GM19193 (cell line): ENCODE data around the gene MOCS1.

Experiments used
- POLR2A ChIP-seq: IDR thresholded peaks from 4 replicates; pipeline ENCODE4 v1.6.1; 2011; ENCODE audit not compliant: insufficient read depth, insufficient read length; ENCODE audit errors: extremely low read depth

MOCS1 gene

GRCh38 chr6:39884696-39885095 is 49.6 kb downstream of the MOCS1 start:
- TF ChIP-seq POLR2A = no peak

DNA sequence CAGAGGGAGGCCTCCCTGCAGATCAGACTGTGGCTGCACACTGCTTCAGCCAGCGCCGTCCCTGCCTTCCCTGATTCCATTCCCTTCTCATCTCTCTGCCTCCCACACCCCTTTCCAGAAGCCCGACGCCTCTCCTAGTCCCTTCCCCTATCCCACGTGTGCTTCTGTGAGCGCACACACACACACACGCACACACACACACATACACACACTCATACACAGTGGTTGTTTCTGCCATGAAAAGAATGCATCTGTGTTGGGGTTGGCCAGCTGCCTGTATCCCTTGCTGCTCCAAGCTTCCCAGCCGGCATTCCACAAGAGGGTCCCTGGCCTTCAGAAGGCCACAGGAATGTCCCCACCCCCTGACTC is 51.7 kb downstream of the MOCS1 start:
- TF ChIP-seq POLR2A = no peak

- TF ChIP-seq POLR2A = no peak
Measured at GRCh38 chr6:39881851-39882530, 52.3 kb downstream of the MOCS1 start.

DNA sequence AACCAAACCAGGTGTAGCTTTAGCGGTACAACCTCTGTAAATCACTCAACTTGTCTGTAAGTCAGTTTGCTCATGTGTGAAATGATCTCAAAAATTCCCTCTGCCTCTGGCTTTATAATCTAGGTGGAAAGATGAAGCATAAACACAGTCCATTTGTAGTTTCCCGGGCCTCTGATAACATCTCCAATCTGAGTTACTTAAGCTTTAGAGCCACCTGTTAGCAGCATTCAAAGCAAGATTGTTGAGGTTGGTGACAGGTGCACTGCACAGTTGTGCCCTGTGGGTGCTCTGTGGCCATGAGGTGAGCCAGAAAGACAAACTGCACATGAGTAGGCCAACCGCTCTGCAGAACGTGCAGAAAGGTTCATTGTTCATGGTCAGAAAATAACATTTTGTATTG is 53.7 kb downstream of the MOCS1 start:
- no peak for TF ChIP-seq POLR2A

DNA sequence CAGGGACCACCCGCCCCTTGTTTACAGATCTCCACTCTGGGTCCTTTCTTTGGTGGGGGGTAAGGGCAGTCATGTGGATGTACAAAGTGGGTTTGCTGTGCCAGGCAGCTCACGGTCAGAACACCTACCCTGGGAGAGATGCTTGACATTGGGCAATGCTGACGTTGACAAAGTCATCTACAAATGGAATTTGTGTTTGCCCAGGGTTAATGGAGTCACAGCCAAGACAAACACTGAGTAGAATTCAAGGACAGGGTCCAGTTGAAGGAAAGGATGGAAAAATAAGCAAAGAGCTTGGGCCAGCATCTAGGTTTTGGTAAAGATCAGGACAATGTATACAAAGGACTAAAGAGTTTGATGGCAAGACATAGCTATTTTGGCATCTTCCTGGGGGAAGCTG is 54.7 kb downstream of the MOCS1 start:
- no peak for TF ChIP-seq POLR2A

DNA sequence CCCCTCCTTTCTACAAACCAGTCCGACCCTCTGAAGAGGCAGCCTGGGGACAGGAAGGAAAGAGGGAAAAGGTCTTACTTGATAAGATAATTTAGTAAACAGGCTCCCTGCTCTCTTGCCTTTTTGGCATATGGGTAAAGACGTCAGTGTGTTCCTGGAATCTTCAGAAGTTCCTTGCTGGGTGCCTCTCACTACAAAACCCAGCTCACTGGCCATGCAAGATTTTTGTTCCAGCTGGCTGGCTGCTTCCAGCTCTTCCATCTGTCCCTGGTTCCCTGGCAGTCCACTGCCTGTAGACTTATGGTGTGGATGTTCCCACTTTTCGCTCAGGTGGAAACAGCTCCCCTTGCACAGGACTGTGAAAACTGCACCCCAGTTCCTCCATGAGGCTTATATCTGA is 57.4 kb downstream of the MOCS1 start:
- no peak for TF ChIP-seq POLR2A

GRCh38 chr6:39876111-39876510 is 58.2 kb downstream of the MOCS1 start:
- TF ChIP-seq POLR2A = no peak

GRCh38 chr6:39873439-39873838 is 60.8 kb downstream of the MOCS1 start:
- no peak for TF ChIP-seq POLR2A

- no peak for TF ChIP-seq POLR2A
Measured at GRCh38 chr6:39870950-39871349, 63.3 kb downstream of the MOCS1 start.

GRCh38 chr6:39867592-39867991 is 66.7 kb downstream of the MOCS1 start:
- TF ChIP-seq POLR2A = no peak

DNA sequence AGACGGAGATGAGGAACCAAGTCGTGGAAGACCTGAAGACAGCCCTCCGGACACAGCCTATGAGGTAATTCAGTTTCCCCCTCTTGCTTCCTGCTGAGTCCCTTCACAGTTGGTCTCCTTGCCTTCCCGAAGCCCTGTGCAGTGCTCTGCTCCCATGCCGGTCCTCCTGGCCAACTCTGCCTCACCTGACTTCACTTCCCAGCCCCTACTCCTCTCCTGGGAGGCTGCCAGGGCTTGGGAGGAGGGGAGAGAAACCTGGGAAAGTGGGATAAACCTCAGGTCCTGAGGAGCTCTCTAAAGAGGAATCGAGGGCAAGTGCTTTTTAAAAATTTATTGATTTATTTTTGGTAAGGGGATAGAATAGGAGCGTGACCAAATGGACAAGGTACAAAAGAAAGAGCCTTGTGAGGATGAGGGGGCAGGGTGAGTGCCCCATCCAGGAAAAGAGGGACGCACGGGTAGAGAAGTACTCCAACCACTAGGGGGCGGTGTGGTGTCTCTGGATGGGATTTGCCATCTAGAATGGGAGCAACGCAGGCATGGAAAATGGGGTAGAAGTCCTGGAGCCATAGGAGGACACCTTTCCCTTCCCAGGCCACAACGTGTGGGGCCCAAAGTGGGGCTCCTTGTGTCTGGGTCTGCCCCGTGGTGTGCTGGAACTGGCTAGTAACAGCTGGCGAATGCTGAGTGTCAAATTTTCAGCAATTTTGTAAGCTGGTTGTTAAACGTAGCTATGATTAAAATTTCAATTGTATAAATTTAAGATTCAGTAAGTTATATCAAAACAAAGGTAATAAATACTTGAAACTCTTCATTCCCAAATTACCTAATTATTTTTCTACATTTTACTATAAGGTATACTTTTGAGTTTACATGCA is 69.0 kb downstream of the MOCS1 start:
- TF ChIP-seq POLR2A = no peak

- no peak for TF ChIP-seq POLR2A
Measured at GRCh38 chr6:39861663-39862062, 72.6 kb downstream of the MOCS1 start.

DNA sequence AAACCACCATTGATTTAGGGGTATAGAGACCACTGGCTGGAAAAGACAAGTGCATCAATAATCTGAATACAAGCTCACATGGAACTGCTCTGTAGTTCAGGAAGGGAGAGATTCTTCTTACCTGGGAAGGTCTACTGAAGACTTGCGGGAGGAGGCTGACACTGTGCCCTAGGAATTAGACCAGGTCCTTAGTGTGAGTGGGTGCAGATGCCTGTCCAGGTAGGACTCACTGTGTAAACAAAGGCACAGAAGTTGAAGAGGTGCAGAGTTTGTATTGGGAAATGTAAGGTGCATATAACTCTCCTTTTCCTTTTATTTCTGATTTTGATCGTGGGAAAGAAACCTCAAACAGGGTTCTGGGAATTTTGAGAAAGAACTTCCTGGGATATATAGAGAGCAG is 75.2 kb downstream of the MOCS1 start:
- TF ChIP-seq POLR2A = no peak

DNA sequence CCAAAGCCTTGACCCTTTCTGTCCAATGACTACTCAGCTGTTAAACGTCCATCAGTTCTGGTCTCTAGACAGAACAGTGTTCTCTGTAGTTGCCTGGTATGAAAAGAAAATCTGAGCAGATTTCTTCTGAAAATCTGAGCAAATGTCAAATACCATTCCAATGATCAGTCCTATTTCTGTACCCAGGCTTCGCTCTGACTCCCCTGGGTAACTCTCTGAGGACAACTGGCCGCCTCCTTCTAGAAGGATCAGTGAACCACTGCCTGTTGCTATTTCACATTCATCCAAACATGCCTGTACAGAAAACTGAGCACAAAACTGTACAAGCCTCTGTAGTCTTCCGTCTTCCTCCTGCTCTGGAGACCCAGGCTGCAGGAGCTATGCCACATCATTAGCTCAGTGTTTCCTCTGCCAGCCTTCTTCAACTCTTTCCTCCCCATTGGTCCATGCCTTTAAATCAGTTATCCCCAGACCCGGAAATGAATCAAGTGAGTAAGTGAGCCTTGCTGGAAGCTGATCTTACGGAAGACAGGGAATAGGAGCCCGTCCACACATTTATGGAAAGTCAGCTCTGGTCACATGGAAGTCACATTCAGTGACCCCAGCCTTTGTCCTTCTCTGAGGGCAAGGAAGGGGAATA is 78.8 kb downstream of the MOCS1 start:
- no peak for TF ChIP-seq POLR2A
